Activated naive CD8-positive, alpha-beta T cell (primary cell): Measurements from ENCODE around the gene NPAS3.

Experiments
- H3K27ac Mint-ChIP-seq: one replicate; pipeline ENCODE4 v1.8.0; 2021; ENCODE audit warnings: mixed read lengths
- H3K27me3 Mint-ChIP-seq: one replicate; pipeline ENCODE4 v1.8.0; 2021; ENCODE audit warnings: mixed read lengths
- H3K36me3 Mint-ChIP-seq: one replicate; pipeline ENCODE4 v1.8.0; 2021; ENCODE audit warnings: mixed read lengths
- H3K4me1 Mint-ChIP-seq: one replicate; pipeline ENCODE4 v1.8.0; 2021; ENCODE audit warnings: low read depth, mixed read lengths
- H3K4me3 Mint-ChIP-seq: one replicate; pipeline ENCODE4 v1.8.0; 2021; ENCODE audit warnings: mild to moderate bottlenecking, mixed read lengths
- H3K9me3 Mint-ChIP-seq: one replicate; pipeline ENCODE4 v1.8.0; 2021; ENCODE audit warnings: low read depth, mixed read lengths

The NPAS3 gene

GRCh38 chr14:33290641-33291040 lies 352.0 kb downstream of the NPAS3 start:
- Mint-ChIP-seq H3K27me3 (no peaks in the 10 kb centered on the region), H3K36me3 (no peaks in the 10 kb centered on the region), H3K4me3 (no peak overlapping the region), H3K4me1 (no peaks in the 10 kb centered on the region), H3K9me3 (peaks cover 5% of the 10 kb centered on the region), H3K27ac (no peak overlapping the region)

GRCh38 chr14:33291529-33292104 lies 352.9 kb downstream of the NPAS3 start:
- Mint-ChIP-seq H3K4me1 (no peaks in the 10 kb centered on the region), H3K27me3 (no peaks in the 10 kb centered on the region), H3K4me3 (no peak overlapping the region), H3K27ac (no peak overlapping the region), H3K9me3 (peaks cover 5% of the 10 kb centered on the region), H3K36me3 (no peaks in the 10 kb centered on the region)

GRCh38 chr14:33294419-33294818 lies 355.7 kb downstream of the NPAS3 start:
- H3K36me3 Mint-ChIP-seq: no peaks in the 10 kb centered on the region
- no peaks in the 10 kb centered on the region for H3K4me1 Mint-ChIP-seq
- H3K9me3 Mint-ChIP-seq: peaks cover 8% of the 10 kb centered on the region
- no peak overlapping the region for H3K27ac Mint-ChIP-seq
- H3K27me3 Mint-ChIP-seq: peaks cover 1% of the 10 kb centered on the region
- H3K4me3 Mint-ChIP-seq: no peak overlapping the region

GRCh38 chr14:33297565-33297964 lies 358.9 kb downstream of the NPAS3 start:
- H3K9me3 Mint-ChIP-seq: peaks cover 4% of the 10 kb centered on the region
- H3K36me3 Mint-ChIP-seq: no peaks in the 10 kb centered on the region
- H3K27ac Mint-ChIP-seq: no peak overlapping the region
- no peaks in the 10 kb centered on the region for H3K4me1 Mint-ChIP-seq
- H3K27me3 Mint-ChIP-seq: peaks cover 1% of the 10 kb centered on the region
- H3K4me3 Mint-ChIP-seq: no peak overlapping the region

DNA sequence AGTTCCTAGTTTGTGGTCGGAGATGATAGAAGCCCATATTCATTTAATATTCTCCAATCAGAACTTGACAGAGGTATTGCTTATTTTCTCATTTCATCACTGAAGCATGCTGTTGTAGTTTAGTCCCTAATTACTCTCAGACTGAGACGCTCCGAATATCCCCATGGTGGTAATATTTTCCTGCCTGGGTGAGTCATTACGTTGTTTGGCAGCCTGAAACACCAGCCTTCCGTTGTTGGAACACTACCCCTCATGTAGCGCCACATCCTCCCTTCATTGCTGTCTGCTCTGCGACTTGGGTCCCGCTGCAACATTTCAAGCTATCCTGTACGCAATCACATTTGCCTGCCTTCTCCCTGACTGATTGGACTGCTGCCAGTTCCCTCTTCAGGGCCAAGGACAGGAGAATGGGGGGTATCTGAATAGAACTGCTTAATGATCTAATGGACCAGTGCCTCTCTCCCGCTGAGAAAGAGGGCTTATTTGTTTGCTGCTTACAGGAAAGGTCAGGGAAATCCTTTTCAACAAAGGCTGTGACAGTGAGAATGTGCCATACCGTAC lies 369.1 kb downstream of the NPAS3 start:
- no peaks in the 10 kb centered on the region for H3K9me3 Mint-ChIP-seq
- no peaks in the 10 kb centered on the region for H3K27me3 Mint-ChIP-seq
- H3K27ac Mint-ChIP-seq: no peak overlapping the region
- no peak overlapping the region for H3K4me3 Mint-ChIP-seq
- no peaks in the 10 kb centered on the region for H3K4me1 Mint-ChIP-seq
- no peaks in the 10 kb centered on the region for H3K36me3 Mint-ChIP-seq

GRCh38 chr14:33309106-33309505 lies 370.4 kb downstream of the NPAS3 start:
- Mint-ChIP-seq H3K36me3 (no peaks in the 10 kb centered on the region), H3K27me3 (no peaks in the 10 kb centered on the region), H3K4me3 (no peak overlapping the region), H3K4me1 (no peaks in the 10 kb centered on the region), H3K9me3 (no peaks in the 10 kb centered on the region), H3K27ac (no peak overlapping the region)

DNA sequence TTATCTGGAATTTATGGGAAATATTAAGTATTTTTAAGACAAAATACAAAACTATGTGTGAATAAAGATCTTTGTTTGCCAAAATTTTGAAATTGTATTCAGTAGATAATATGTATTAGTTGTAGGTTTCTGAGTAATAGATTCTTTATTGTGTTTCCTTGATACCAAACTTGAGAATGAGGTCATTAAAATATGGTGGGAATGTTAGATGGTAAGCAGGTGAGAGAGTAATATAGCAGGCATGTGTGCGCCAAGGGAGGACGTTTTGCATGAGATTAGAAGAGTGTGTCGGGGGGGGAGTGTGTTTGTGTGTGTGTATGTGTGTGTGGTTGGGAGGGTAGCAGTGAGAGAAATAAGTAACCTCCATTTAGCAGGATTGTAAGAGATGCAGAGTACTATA lies 376.5 kb downstream of the NPAS3 start:
- Mint-ChIP-seq H3K27ac (no peak overlapping the region), H3K36me3 (no peaks in the 10 kb centered on the region), H3K4me1 (no peaks in the 10 kb centered on the region), H3K27me3 (no peaks in the 10 kb centered on the region), H3K9me3 (peaks cover 5% of the 10 kb centered on the region), H3K4me3 (no peak overlapping the region)

GRCh38 chr14:33315721-33316120 lies 377.0 kb downstream of the NPAS3 start:
- no peaks in the 10 kb centered on the region for H3K36me3 Mint-ChIP-seq
- no peaks in the 10 kb centered on the region for H3K27me3 Mint-ChIP-seq
- H3K9me3 Mint-ChIP-seq: peaks cover 5% of the 10 kb centered on the region
- no peak overlapping the region for H3K27ac Mint-ChIP-seq
- no peak overlapping the region for H3K4me3 Mint-ChIP-seq
- H3K4me1 Mint-ChIP-seq: no peaks in the 10 kb centered on the region

DNA sequence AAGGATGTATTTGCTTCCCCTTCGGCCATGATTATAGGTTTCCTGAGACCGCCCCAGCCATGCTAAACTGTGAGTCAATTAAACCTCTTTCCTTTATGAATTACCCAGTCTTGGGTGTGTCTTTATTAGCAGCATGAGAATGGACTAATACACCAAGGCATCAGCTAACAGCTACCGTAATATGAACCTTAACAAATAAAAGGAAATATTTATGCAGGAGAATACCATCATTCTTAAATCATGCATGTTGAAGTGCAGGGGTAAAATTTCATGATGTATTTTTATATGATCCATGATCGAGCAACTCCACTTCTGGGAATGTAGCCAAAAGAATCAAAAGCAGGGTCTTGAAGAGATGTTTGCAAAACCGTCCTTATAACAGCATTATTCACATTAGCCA lies 379.0 kb downstream of the NPAS3 start:
- Mint-ChIP-seq H3K36me3 (no peaks in the 10 kb centered on the region), H3K9me3 (peaks cover 5% of the 10 kb centered on the region), H3K4me1 (no peaks in the 10 kb centered on the region), H3K27me3 (no peaks in the 10 kb centered on the region), H3K27ac (no peak overlapping the region), H3K4me3 (no peak overlapping the region)

DNA sequence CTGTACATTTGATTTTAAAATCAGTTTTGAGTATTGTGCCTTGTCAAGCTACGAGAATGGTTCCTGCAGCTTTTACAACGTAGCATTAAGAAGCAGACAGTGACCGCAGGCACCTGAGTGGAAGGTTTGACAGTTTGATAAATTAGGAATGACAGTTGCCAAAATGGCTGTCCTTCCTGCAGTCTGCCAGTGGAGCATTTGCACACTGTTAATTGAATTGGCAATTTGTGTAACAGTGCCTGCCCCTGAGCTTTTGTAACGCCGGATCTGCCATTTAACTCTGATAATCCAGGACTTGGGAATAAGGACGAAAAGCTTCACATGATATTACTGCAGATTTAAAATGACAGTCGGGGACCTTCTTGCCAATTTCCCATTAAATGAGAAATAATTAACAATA lies 385.3 kb downstream of the NPAS3 start:
- Mint-ChIP-seq H3K9me3 (peaks cover 5% of the 10 kb centered on the region), H3K36me3 (no peaks in the 10 kb centered on the region), H3K4me3 (no peak overlapping the region), H3K27ac (no peak overlapping the region), H3K27me3 (no peaks in the 10 kb centered on the region), H3K4me1 (no peaks in the 10 kb centered on the region)

GRCh38 chr14:33331176-33331949 lies 392.7 kb downstream of the NPAS3 start:
- peaks cover 3% of the 10 kb centered on the region for H3K9me3 Mint-ChIP-seq
- H3K27ac Mint-ChIP-seq: no peak overlapping the region
- no peaks in the 10 kb centered on the region for H3K27me3 Mint-ChIP-seq
- H3K4me1 Mint-ChIP-seq: no peaks in the 10 kb centered on the region
- H3K4me3 Mint-ChIP-seq: no peak overlapping the region
- no peaks in the 10 kb centered on the region for H3K36me3 Mint-ChIP-seq

GRCh38 chr14:33332497-33332896 lies 393.8 kb downstream of the NPAS3 start:
- Mint-ChIP-seq H3K36me3 (no peaks in the 10 kb centered on the region), H3K9me3 (peaks cover 12% of the 10 kb centered on the region), H3K27ac (no peak overlapping the region), H3K27me3 (no peaks in the 10 kb centered on the region), H3K4me1 (no peaks in the 10 kb centered on the region), H3K4me3 (no peak overlapping the region)

- no peak overlapping the region for H3K27ac Mint-ChIP-seq
- H3K9me3 Mint-ChIP-seq: peaks cover 12% of the 10 kb centered on the region
- H3K36me3 Mint-ChIP-seq: no peaks in the 10 kb centered on the region
- H3K4me1 Mint-ChIP-seq: no peaks in the 10 kb centered on the region
- H3K4me3 Mint-ChIP-seq: no peak overlapping the region
- no peaks in the 10 kb centered on the region for H3K27me3 Mint-ChIP-seq
Observed at GRCh38 chr14:33335366-33335765, 396.7 kb downstream of the NPAS3 start.

GRCh38 chr14:33342299-33342974 lies 403.8 kb downstream of the NPAS3 start:
- peaks cover 2% of the 10 kb centered on the region for H3K27me3 Mint-ChIP-seq
- H3K27ac Mint-ChIP-seq: no peak overlapping the region
- H3K4me3 Mint-ChIP-seq: no peak overlapping the region
- no peaks in the 10 kb centered on the region for H3K36me3 Mint-ChIP-seq
- H3K4me1 Mint-ChIP-seq: no peaks in the 10 kb centered on the region
- peaks cover 6% of the 10 kb centered on the region for H3K9me3 Mint-ChIP-seq

GRCh38 chr14:33343016-33343415 lies 404.3 kb downstream of the NPAS3 start:
- Mint-ChIP-seq H3K27me3 (peaks cover 2% of the 10 kb centered on the region), H3K4me1 (no peaks in the 10 kb centered on the region), H3K4me3 (no peak overlapping the region), H3K36me3 (no peaks in the 10 kb centered on the region), H3K9me3 (peaks cover 6% of the 10 kb centered on the region), H3K27ac (no peak overlapping the region)
